H1 (cell line): Measurements from ENCODE around the gene USP7. TPM values are rescaled to one million over a fixed set of nuclear protein-coding genes. Genes with fewer than 3 reads are reported as not detected.

Source experiments
- CTCF ChIA-PET: fragments of 300-600 bp; sonication (Branson Sonifier 250); formaldehyde crosslinking; loops from one replicate; lab custom pipeline; 2021; ENCODE audit not compliant: partially characterized antibody; lab: Charles Lee
- POLR2A ChIA-PET: fragments of 300-600 bp; sonication (Branson Sonifier 250); formaldehyde crosslinking; loops from one replicate; lab custom pipeline; 2021; ENCODE audit warnings: inconsistent platforms; ENCODE audit not compliant: partially characterized antibody; lab: Charles Lee
- DNase-seq, 2 experiments: peaks; one replicate each; pipeline versions ENCODE4 v3.0.0 to v3.0.0-alpha.2; 2010 to 2022; ENCODE audit warnings: low spot score in 2 of 2, low read depth in 1 of 2, mixed read lengths in 1 of 2
- FAIRE-seq: peaks from 2 replicates; lab custom pipeline; 2011; peaks lifted over from hg19 to GRCh38; lab: Jason Lieb, UNC
- H2AFZ ChIP-seq: 2 replicates; pipeline ENCODE4 v1.8.1; 2012; ENCODE audit warnings: low read length, inconsistent platforms
- H2AK5ac ChIP-seq: 2 replicates; pipeline ENCODE4 v1.6.1; 2013; ENCODE audit warnings: low read depth, low read length
- H2BK120ac ChIP-seq: replicated peaks from 2 replicates; pipeline ENCODE3; 2013; ENCODE audit warnings: low read depth, low read length, inconsistent platforms
- H2BK12ac ChIP-seq: 2 replicates; pipeline ENCODE4 v1.6.1; 2013; ENCODE audit warnings: low read depth, low read length
- H2BK15ac ChIP-seq: 2 replicates; pipeline ENCODE4 v1.6.1; 2013; ENCODE audit warnings: low read length
- H2BK20ac ChIP-seq: 2 replicates; pipeline ENCODE4 v1.6.1; 2013; ENCODE audit warnings: low read length
- H2BK5ac ChIP-seq: 2 replicates; pipeline ENCODE4 v1.6.1; 2013; ENCODE audit warnings: low read depth, low read length
- H3K14ac ChIP-seq: 2 replicates; pipeline ENCODE4 v1.6.1; 2013; ENCODE audit warnings: inconsistent platforms; ENCODE audit not compliant: insufficient read length
- H3K18ac ChIP-seq: 2 replicates; pipeline ENCODE4 v1.6.1; 2013; ENCODE audit warnings: low read length; ENCODE audit errors: extremely low read depth
- H3K23ac ChIP-seq: 2 replicates; pipeline ENCODE4 v1.6.1; 2013; ENCODE audit warnings: inconsistent platforms; ENCODE audit not compliant: insufficient read length
- H3K23me2 ChIP-seq: 2 replicates; pipeline ENCODE4 v1.6.1; 2013; ENCODE audit warnings: low read depth, low read length
- H3K27ac ChIP-seq: 2 replicates; pipeline ENCODE4 v1.6.1; 2011; ENCODE audit warnings: low read depth, low read length, inconsistent platforms
- H3K27me3 ChIP-seq, 4 experiments: replicated peaks in 1 of 4; 1 replicate in 1 of 4; 2 replicates in 3 of 4; pipeline versions ENCODE4 v1.6.1 to v1.8.1; 2011 to 2013; ENCODE audit warnings: low read length in 3 of 4, mild to moderate bottlenecking in 3 of 4, inconsistent platforms in 2 of 4, mixed read lengths in 2 of 4, moderate library complexity in 1 of 4; ENCODE audit not compliant: control insufficient read depth in 3 of 4, insufficient read depth in 3 of 4; ENCODE audit errors: extremely low read depth in 1 of 4
- H3K36me3 ChIP-seq, 4 experiments: 2 replicates each; pipeline versions ENCODE4 v1.6.1 to v1.8.1; 2011 to 2013; ENCODE audit warnings: mild to moderate bottlenecking in 4 of 4, low read length in 3 of 4, moderate library complexity in 2 of 4, control low read depth in 1 of 4, inconsistent platforms in 1 of 4; ENCODE audit not compliant: insufficient read depth in 4 of 4, control insufficient read depth in 2 of 4
- H3K4ac ChIP-seq: replicated peaks from 2 replicates; pipeline ENCODE3; 2013; ENCODE audit warnings: low read length, low read depth, mixed read lengths, inconsistent platforms; ENCODE audit not compliant: insufficient read length
- H3K4me1 ChIP-seq, 4 experiments: replicated peaks in 1 of 4; 1 replicate in 1 of 4; 2 replicates in 3 of 4; pipeline versions ENCODE4 v1.6.1 to v1.8.1; 2011 to 2013; ENCODE audit warnings: low read length in 3 of 4, inconsistent platforms in 2 of 4, mixed read lengths in 1 of 4; ENCODE audit not compliant: insufficient read depth in 4 of 4, control insufficient read depth in 3 of 4
- H3K4me2 ChIP-seq, 2 experiments: 2 replicates each; pipeline versions ENCODE4 v1.6.1 to v1.8.1; 2011 to 2013; ENCODE audit warnings: low read depth in 2 of 2, low read length in 2 of 2, control low read depth in 1 of 2, inconsistent platforms in 1 of 2, mild to moderate bottlenecking in 1 of 2; ENCODE audit not compliant: insufficient read depth in 1 of 2
- H3K4me3 ChIP-seq, 4 experiments: fragments of 200-600, 300-600 bp in 1 of 4; sonication (generic), shearing (Covaris generic), sonication (Bioruptor Twin) in 1 of 4; 2 replicates each; pipeline versions ENCODE4 v1.5.1 to v1.8.1; 2011 to 2016; ENCODE audit warnings: low read length in 4 of 4, low read depth in 3 of 4, control low read depth in 2 of 4, inconsistent platforms in 2 of 4, mild to moderate bottlenecking in 2 of 4, mixed read lengths in 1 of 4, moderate library complexity in 1 of 4; ENCODE audit not compliant: insufficient read depth in 2 of 4; ENCODE audit errors: extremely low read depth in 1 of 4
- H3K56ac ChIP-seq: replicated peaks from 2 replicates; pipeline ENCODE3; 2013; ENCODE audit warnings: low read depth, mild to moderate bottlenecking, mixed read lengths, low read length, inconsistent platforms; ENCODE audit not compliant: insufficient read length
- H3K79me1 ChIP-seq: 2 replicates; pipeline ENCODE4 v1.6.1; 2013; ENCODE audit warnings: low read depth, low read length, control low read depth
- H3K79me2 ChIP-seq, 2 experiments: 2 replicates each; pipeline versions ENCODE4 v1.6.1 to v1.8.1; 2012 to 2013; ENCODE audit warnings: low read length in 2 of 2, mild to moderate bottlenecking in 2 of 2, inconsistent platforms in 1 of 2; ENCODE audit not compliant: insufficient read depth in 2 of 2, control insufficient read depth in 1 of 2
- H3K9ac ChIP-seq, 4 experiments: replicated peaks in 1 of 4; 1 replicate in 1 of 4; 2 replicates in 3 of 4; pipeline versions ENCODE4 v1.6.1 to v1.8.1; 2011 to 2013; ENCODE audit warnings: low read depth in 3 of 4, low read length in 3 of 4, control low read depth in 2 of 4, mild to moderate bottlenecking in 2 of 4, moderate library complexity in 2 of 4, inconsistent platforms in 1 of 4; ENCODE audit errors: extremely low read depth in 1 of 4
- H3K9me3 ChIP-seq, 2 experiments: 2 replicates each; pipeline versions ENCODE4 v1.6.1 to v1.8.1; 2012 to 2013; ENCODE audit warnings: mild to moderate bottlenecking in 2 of 2, moderate library complexity in 2 of 2, control low read depth in 1 of 2, inconsistent platforms in 1 of 2, low read depth in 1 of 2, low read length in 1 of 2, mixed read lengths in 1 of 2; ENCODE audit not compliant: insufficient read depth in 2 of 2
- H4K20me1 ChIP-seq, 2 experiments: replicated peaks in 1 of 2; 2 replicates each; pipeline versions ENCODE3 to v1.8.1; 2011 to 2013; ENCODE audit warnings: inconsistent platforms in 2 of 2, low read length in 2 of 2, mild to moderate bottlenecking in 1 of 2; ENCODE audit not compliant: insufficient read depth in 2 of 2, control insufficient read depth in 1 of 2
- H4K5ac ChIP-seq: 2 replicates; pipeline ENCODE4 v1.6.1; 2013; ENCODE audit warnings: low read length, low read depth, mixed read lengths, inconsistent platforms; ENCODE audit not compliant: insufficient read length
- H4K8ac ChIP-seq: 2 replicates; pipeline ENCODE4 v1.8.0; 2013; ENCODE audit warnings: mild to moderate bottlenecking, moderate library complexity, low read length, inconsistent platforms; ENCODE audit not compliant: insufficient read depth; ENCODE audit errors: extremely low read depth
- H4K91ac ChIP-seq: replicated peaks from 2 replicates; pipeline ENCODE3; 2013; ENCODE audit warnings: low read length, mixed read lengths, inconsistent platforms; ENCODE audit not compliant: insufficient read length
- ASH2L ChIP-seq: fragments of 200-600, 300-600 bp; sonication (generic); IDR thresholded peaks from one replicate; pipeline ENCODE4 v1.7.1; 2017; ENCODE audit warnings: low read length
- CEBPB ChIP-seq: IDR thresholded peaks from 2 replicates; pipeline ENCODE4 v1.6.1; 2012; ENCODE audit warnings: low read depth, low read length
- CREB1 ChIP-seq: IDR thresholded peaks from 2 replicates; pipeline ENCODE4 v1.6.1; 2012; ENCODE audit warnings: inconsistent platforms
- POLR2A ChIP-seq, 2 experiments: IDR thresholded peaks; 1 replicate in 1 of 2; 2 replicates in 1 of 2; pipeline ENCODE4 v1.6.1; 2011; ENCODE audit warnings: low read depth in 2 of 2, low read length in 2 of 2, mild to moderate bottlenecking in 2 of 2; ENCODE audit errors: control extremely low read depth in 1 of 2
- SAP30 ChIP-seq: fragments of 300-600 bp; sonication (generic); IDR thresholded peaks from 2 replicates; pipeline ENCODE4 v1.7.1; 2012; ENCODE audit warnings: low read length, moderate library complexity, mild to moderate bottlenecking, inconsistent platforms; ENCODE audit not compliant: insufficient read depth, insufficient replicate concordance
- WGBS, 2 experiments: shearing (Covaris generic) in 1 of 2; methylation state at CpG; one replicate each; pipeline versions ENCODE4 v1.1.6 to v1.1.7; 2013 to 2015; ENCODE audit warnings: low lambda C conversion rate in 2 of 2, mixed read lengths in 2 of 2, inconsistent platforms in 1 of 2, low coverage in 1 of 2, missing lambda C conversion rate in 1 of 2; ENCODE audit not compliant: insufficient replicate concordance in 2 of 2, insufficient coverage in 1 of 2, insufficient read length in 1 of 2; ENCODE audit errors: extremely low coverage in 1 of 2, missing lambda C conversion rate in 1 of 2; 5-methylcytosine and 5-hydroxymethylcytosine counted together
- polyA plus RNA-seq, 7 experiments: library from polyadenylated mRNA; depleted of rRNA in 3 of 7; stranded (reverse) in 5 of 7; unstranded in 2 of 7; fragments of >200 nt in 5 of 7; fragments of 200-250 nt in 2 of 7; gene quantifications; 1 replicate in 5 of 7; 2 replicates in 1 of 7; 4 replicates in 1 of 7; pipeline versions ENCODE4 v1.2.1 to v1.2.3, GENCODE V29; 2011 to 2013; ENCODE audit warnings: missing spikeins in 2 of 7, mixed read lengths in 2 of 7
- total RNA-seq: library from RNA; stranded (reverse); fragmentation: NEBNext Ultra II Directional; extraction: Animal tissue kit (Norgen Biotek cat#: 25700); gene quantifications from 2 replicates; pipeline ENCODE4 v1.2.1, GENCODE V29; 2021
- TF ChIP-seq, protein P1 (sequence below): IDR thresholded peaks from 2 replicates; pipeline ENCODE4 v1.6.1; 2012; ENCODE audit warnings: inconsistent platforms

Gene USP7
- total and polyA plus RNA-seq, 2 of the 8 experiments (the other 6 are each of a cell fraction or from before 2014, with no cell fraction given) = 21.3 to 211 TPM

- Histone ChIP-seq H4K5ac (peak overlapping the region; percentile 32), H3K27me3 (no peaks in the 10 kb centered on the region), H4K91ac (peak overlapping the region; percentile 85)
- TF ChIP-seq CREB1 (no peak), ASH2L (peak; percentile 32), POLR2A (IDR thresholded peaks at IDR 0.05; ENCODE audit: control extremely low read depth in 1 of 2, low read depth in 2 of 2, low read length in 2 of 2) (peak in 1 of 2 experiments; percentile 54; a peak in 1 of 3 replicates), CEBPB (no peak), SAP30 (peak; percentile 89)
- TF ChIP-seq, protein P1, sequence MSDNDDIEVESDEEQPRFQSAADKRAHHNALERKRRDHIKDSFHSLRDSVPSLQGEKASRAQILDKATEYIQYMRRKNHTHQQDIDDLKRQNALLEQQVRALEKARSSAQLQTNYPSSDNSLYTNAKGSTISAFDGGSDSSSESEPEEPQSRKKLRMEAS = no peak
- TF ChIP-seq, all 59 proteins: peak for 3
- ChIA-PET POLR2A (interaction anchor here (1.3 to 29.1 kb wide), 5 partner anchors 6 to 225 kb away, joined by 3 to 456 read pairs (median 24); partner anchors contain the start of genes CARHSP1, HAPSTR1 and LITAFD), CTCF (interaction anchor here (1.0 to 10.5 kb wide), 4 partner anchors 8 to 202 kb away, joined by 3 to 90 read pairs (median 4); no protein-coding TSS in a partner anchor)
- H2BK12ac ChIP-seq = 0 out of 2 replicates have a peak overlapping the region, but pooled peaks have one; percentile 84
- peak overlapping the region; percentile 74 to 92 (median 78) for H3K4me3 ChIP-seq
- peak overlapping the region; percentile 93 for H3K18ac ChIP-seq
- H3K9ac ChIP-seq = peak overlapping the region; percentile 70 to 94 (median 75)
- H3K79me1 ChIP-seq = peaks cover 22% of the 10 kb centered on the region
- peak overlapping the region; percentile 83 for H2BK5ac ChIP-seq
- no peak for FAIRE-seq
- H2AFZ ChIP-seq = no peak overlapping the region
- peak overlapping the region; percentile 91 to 99 for H3K4me2 ChIP-seq
- no peak overlapping the region for H2BK20ac ChIP-seq
- H2BK120ac ChIP-seq = peak overlapping the region; percentile 80
- H2AK5ac ChIP-seq = peak overlapping the region; percentile 83
- peaks cover 23% of the 10 kb centered on the region for H3K23me2 ChIP-seq
- peak overlapping the region; percentile 79 for H3K4ac ChIP-seq
- peak overlapping the region; percentile 82 for H4K8ac ChIP-seq
- peak overlapping the region; percentile 72; the same call in 1 of the 2 replicates for H2BK15ac ChIP-seq
- peak overlapping the region; percentile 84 for H3K14ac ChIP-seq
- WGBS, 2 experiments = 2% methylated on average over 34 of the region's 35 CpGs; no CpG with 5 or more reads in 1 of the 2 experiments
- H3K79me2 ChIP-seq = peaks cover 33 to 54% of the 10 kb centered on the region in 2 experiments
- no peaks in the 10 kb centered on the region for H3K9me3 ChIP-seq
- H3K36me3 ChIP-seq = peaks cover 0 to 14% (median 4%) of the 10 kb centered on the region in 4 experiments; a peak in 4 of 8 replicates
- H3K23ac ChIP-seq = no peak overlapping the region
- peak overlapping the region; percentile 53; the same call in 1 of the 2 replicates for H3K27ac ChIP-seq
- DNase-seq = no peak
- peaks cover 22 to 37% (median 33%) of the 10 kb centered on the region in 4 experiments for H3K4me1 ChIP-seq
- peaks cover 23 to 36% of the 10 kb centered on the region in 2 experiments for H4K20me1 ChIP-seq
- H3K56ac ChIP-seq = peak overlapping the region; percentile 74
These were observed 96.3 kb downstream of the USP7 start for GRCh38 chr16:8867216-8867931.
